Thyroid gland (tissue), 4 donors: Measurements from ENCODE around the gene ST6GALNAC2.

ENCODE experiments used
- CTCF ChIP-seq, 6 experiments: fragments of 200-600 bp in 3 of 6; fragments of 450-650 bp in 3 of 6; sonication (generic) in 3 of 6; IDR thresholded peaks; one replicate each; pipeline ENCODE4 v1.5.1; 2016 to 2019; ENCODE audit warnings: antibody characterized with exemption in 6 of 6, mild to moderate bottlenecking in 2 of 6, inconsistent platforms in 1 of 6, moderate library complexity in 1 of 6
- POLR2A ChIP-seq, 2 donors: fragments of 450-650 bp; IDR thresholded peaks; one replicate each; pipeline ENCODE4 v1.6.1; 2017; ENCODE audit warnings: antibody characterized with exemption in 2 of 2, mild to moderate bottlenecking in 2 of 2, moderate library complexity in 1 of 2

DNA sequence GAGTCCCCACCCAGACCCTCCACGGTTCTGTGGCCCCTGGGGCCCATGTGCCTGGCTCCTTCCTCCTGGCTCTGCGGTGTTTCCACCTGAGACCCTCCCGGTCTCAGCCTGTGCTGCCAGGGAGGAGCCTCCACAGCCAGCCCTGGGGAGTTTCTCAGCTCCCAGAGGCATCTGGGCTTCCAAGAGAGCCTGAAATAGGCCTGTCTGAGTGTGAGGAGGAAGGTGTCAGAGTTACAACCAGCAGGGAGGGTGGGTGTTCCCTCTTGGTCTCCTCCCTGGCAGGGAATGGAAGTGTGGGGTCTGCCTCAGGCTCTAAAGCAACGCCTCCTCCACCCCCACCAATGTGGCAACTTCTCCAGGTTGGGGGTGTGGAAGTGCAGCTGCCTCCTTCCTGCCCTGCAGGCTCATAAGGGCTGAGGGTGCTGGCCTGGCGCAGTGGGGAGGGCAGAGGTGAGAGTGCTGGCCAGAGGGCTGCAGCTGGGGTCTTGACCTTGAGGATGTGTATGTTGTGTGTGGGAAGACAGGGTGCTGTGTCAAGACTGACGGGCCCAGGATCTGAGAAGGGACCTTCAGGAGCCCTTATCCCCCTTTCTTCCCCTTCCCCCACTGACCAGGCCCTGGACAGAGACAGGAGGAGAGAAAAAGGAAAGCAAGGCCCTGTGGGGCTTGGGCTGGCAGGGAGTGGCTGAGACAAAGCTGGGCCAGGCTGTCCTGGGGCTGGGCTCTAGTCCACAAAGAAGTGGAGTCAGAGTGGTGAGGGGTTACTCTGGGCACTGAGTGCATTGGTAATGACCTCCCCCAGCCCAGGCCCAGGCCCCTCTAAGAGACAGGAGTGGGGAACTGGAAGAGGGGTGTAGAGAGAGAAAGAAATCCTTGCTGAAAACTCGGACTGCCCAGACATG is 50.6 kb downstream of the ST6GALNAC2 start:
- TF ChIP-seq CTCF (IDR thresholded peaks at IDR 0.05), result no peak
- no peak for TF ChIP-seq POLR2A (IDR thresholded peaks at IDR 0.05)
